GM18861 (cell line): Measurements from ENCODE around the gene TSC22D1.
"Not testable (repeated sequence)": the region's sequence is repeated elsewhere in the genome, so short reads cannot be mapped to it uniquely, and the experiment has no call there.

Experiments
- ATAC-seq: cut with Tn5 transposase; IDR thresholded peaks from one replicate; pipeline ENCODE4 v1.9.1; 2021; ENCODE audit not compliant: unreplicated experiment

Gene TSC22D1

DNA sequence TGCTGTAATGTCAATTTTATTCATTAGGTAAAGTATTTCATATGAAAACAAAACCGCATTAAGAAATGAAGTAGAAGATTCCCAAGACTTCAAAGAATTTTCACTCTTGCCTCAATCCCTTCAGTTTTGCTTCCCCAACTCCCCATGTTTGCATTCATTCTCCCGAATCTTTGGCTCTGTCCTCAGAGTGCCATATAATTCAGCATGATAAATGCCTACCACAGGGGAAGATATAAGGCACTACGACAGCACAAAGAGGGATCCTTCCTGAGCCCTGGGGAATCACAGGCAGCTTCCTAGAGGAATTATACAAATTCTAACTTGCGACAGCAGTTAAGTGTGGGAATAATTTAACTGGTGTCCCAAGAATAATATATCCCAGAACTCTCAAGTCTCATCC, 68.5 kb downstream of the TSC22D1 start:
- no peak for ATAC-seq

DNA sequence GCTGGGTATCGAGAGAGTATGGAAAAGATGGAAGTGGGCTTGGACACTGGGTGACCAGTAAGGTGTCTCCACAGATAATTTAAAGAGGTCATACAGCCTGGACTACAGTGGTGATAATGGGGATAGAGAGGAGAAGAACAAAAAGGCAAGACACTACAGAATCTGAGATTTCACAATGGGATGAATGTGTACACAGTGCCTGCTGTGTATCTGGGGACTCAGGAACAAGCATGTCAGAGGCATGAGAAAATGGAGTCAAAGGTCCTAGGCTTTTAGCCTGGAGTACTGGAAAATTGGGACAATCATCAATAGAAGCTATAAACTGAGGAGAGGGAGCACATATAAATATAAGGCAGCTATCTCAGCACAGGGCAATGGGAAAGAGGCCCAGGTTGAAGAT, 69.4 kb downstream of the TSC22D1 start:
- no peak for ATAC-seq

DNA sequence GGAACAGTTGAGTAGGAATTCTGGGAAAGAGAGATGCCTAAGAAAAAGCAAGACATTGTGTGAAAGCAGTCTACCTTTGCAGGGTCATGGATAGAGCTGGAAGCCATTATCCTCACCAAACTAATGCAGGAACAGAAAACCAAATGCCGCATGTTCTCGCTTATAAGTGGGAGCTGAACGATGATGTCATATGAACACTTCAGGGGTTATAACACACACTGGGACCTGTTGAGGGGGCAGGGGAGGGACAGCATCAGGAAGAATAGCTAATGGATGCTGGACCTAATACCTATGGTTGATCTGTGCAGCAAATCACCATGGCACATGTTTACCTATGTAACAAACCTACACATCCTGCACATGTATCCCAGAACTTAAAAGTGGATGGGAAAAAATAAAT, 69.9 kb downstream of the TSC22D1 start:
- ATAC-seq: no peak

DNA sequence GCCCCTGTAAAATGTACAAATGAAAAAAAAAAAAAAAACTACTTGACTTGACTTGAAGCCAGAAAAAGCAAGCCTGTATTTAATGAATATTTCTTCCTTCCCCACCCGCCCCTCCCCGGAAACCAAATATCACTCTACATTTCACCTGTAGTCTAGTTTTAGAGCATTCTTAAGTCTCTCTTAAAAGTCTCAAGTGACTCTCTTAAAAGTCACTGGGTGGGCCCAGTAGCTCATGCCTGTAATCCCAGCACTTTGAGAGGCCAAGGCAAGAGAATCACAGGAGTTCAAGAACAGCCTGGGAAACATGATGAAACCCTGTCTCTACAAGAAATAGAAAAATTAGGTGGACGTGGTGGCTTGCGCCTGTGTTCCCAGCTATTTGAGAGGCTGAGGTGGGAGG, 72.0 kb downstream of the TSC22D1 start:
- ATAC-seq: no peak

DNA sequence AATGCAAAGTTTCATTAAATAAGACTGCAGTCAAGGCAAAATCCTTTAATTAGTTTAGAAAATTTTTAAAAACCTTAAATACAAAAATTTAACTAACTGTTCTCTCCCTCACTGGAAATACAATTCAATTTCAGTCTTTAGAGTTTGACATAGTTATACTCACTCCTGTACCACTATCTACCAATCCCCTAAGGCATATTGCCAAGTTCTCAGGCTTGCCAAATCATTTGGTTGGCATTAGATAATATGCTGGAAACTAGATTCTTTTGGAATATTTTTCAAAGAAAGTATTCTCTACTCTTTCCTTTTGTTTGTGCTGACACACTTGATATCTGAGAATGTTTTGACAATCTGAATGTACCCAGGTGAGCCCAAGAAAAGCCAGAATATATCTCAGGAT, 77.2 kb downstream of the TSC22D1 start:
- ATAC-seq: no peak

DNA sequence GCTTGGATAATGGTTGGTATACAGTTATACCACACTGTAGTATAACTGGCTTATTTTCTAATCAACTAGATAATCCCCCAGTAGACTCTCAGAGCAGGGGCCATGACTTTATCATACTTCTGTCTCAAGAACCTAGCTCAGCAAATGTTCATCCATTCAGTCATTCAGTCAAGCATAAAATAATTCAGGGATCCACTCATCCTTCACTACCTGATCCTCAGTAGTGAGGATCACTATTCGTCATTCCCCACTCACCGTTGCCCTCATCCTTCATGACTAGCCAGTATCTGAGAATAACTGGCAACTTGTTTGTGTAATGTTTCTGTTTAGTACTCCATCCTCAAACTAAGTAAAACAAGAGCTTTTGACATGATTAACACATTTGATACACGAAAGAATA, 77.6 kb downstream of the TSC22D1 start:
- ATAC-seq: no peak

DNA sequence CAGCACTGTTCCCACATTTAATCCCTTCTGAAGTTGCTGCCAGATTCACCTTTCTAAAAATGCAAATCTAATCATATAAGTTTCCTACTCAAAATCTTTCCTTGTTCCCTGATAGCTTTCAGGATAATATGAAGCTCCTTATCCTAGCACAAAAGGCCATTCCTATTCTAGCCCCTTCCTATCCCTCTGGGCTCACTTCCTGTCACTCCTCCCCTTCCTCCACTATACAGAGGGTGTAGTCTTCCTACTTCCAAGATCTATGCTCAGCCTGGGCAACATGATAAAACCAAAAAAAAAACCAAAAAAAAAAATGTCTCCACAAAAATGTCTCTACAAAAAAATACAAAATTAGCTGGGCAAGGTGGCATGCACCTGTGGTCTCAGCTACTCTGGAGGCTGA, 78.3 kb downstream of the TSC22D1 start:
- ATAC-seq: no peak

DNA sequence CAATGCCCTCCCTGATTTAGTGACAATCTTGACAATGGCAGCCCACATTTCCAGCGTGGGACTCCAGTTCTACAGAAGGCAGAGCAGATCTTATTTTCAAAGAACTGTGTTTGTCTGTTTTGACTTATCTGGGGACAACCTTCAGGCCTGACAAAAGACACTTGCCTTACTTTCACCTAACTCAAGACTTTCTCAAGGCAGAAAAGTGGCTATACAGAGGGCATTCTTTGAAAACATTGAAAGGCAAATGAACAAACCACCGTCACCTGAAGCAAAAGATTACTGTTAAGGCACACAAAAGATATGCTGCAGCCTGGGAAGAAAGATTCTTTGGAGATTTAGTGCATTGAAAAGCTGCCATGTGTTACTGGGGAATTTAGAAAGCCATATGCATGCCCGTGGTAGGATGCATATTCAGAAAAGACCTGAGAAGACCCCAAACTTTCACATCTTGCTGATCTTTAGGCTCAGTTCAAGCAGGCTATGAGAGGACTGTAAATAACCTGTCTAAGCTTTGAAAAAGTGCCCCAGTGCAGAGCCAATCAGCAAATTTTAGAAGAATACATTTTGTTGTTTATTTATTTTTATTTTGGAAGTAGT, 82.8 kb downstream of the TSC22D1 start:
- ATAC-seq: no peak

DNA sequence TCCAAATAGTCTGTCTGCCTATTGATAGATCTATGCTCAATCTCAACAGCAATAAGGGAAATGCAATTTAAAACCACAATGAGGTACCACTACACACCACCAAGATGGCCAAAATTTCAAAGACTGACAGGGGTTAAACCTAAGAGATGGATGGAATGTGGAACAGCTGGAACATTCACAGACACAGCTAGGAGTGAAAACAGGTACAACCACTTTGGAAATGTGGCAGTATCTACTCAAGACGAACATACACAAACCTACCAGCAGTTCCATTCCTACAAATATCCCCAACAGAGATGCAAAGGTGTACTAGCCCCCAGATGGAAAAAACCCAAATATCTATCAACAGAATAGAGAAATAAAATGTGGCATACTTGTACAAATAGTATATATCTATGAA, 86.4 kb downstream of the TSC22D1 start:
- ATAC-seq: no peak

DNA sequence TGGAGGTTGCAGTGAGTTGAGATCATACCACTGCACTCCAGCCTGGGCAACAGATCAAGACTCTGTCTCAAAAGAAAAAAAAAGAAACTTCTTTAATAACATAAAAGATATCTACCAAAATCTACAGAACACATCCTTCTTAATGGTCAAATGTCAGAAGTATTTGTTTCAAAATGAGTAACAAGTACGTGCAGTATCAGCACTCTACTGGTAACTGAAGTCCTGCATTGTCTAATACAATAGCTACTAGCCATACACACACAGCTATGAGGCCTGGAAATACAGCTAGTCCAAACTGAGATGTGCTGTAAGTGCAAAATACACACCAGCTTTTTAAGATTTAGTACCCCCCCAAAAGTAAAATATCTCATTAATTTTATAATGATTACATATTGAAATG, 88.1 kb downstream of the TSC22D1 start:
- peak; percentile 80 for ATAC-seq

DNA sequence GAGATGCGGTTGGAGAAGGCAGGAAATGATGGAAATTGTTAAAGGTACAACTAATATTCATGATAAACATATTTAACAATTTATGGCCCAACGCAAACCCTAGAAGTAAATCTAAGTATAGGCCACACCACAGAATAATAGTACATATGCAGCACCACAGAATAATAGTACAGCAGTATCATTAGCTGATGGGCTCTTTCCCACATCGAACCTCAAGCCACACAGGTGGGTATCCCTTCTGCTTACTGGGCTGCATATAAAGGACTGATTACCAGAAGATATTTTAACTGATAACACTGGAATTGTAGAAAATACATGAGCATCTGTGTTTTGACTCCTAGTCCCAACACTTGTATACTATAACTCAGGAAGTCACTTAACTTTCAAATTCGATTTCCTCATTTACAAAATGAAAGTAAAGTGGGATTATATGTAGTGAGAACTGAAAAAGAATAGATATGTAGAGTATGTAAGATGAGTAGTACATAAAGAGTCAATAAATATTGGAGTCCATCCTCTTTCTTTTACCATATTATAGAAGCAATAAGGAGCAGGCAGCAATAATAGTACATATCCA, 91.5 kb downstream of the TSC22D1 start:
- ATAC-seq: no peak

DNA sequence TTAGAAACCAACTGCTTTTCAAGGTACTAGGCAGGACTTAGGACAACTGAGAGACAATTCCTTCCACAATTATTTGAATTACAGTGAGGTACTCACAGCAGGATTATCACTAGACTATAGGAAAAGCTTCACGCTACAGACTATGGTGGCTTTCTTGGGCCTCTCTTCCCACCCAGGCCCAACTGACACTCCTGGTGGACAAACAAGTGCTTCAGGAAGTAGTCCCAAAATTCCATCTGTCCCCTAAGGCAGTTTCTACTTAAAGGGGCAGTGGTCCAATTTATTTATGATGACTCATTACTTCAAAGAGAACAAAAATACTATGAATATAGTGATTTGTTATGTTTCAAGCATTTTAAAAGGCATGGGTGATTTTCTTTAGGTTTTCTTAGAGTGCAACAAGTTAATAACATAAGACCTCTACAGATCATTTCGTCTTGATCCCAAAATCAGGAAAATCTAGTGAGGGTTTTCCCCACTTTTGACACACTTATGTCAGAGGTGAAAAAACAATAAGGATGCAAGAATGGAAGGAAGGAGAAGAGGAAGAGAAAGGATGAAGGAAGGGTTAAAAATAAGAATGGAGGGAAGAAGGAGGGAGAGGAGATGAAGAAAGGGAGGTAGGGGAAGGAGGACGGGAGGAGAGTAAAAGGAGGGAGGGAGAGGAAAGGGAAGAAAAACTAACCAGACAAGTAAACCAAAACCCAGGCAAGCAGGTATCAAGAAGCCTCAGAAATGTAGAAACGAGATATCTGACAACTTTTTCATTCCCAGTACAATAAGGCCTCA, 101.8 kb downstream of the TSC22D1 start:
- no peak for ATAC-seq

DNA sequence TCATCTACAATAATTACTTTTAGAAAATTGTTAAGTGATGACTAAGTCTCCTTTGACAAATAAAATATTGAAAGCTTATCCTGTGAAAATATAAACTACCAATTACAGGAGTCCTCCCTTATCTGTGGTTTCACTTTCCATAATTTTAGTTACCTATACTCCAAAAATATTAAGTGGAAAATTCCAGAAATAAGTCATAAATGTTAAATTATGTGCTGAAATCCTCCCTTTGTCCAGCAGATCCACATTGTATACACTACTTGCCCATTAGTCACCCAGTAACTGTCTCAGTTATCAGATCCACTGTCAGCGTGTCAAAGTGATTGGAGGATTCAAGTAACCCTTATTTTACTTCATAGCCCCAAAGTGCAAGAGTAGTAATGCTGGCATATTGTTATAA, 104.4 kb downstream of the TSC22D1 start:
- no peak for ATAC-seq

DNA sequence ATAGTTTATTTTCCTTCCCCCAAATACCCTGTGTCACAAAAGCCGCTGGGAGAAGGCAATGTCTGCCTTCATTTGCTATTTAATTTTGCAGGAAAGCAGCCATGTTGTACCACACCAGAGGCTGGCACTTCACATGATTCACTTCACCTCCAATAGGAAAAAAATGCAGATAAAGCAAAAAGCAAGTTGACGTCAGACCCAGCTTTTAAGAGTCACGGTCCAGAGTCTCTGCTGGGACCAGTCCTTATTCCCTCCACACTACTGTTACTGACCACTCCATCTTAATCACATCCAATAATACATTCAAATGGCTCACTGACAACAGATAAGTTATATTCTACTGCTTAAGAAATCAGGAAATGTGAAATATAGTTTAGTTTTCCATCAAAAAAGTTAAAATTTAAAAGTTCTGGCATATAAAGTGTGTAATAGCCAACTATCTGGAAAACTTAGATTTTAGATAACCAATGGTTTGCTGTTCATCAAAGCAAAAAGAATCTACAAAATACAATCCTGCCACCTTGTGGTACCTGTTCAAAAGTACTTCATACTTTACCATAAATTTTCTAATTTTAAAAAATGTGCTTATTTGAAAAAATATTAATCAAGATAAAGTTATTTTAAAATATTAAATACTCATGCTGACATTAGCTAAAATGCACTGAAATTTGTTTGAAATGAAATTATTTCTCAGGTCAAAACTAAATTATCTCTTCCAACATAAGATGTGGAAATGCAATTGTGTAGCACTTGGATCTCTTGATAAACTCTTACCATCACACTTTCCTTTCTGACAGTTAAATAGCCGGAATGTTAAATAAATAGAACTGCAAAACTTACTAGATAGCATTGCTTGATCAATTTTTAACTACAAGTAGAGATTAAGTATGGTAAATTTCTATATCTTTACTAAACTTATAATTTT, 105.2 kb downstream of the TSC22D1 start:
- ATAC-seq: no peak

DNA sequence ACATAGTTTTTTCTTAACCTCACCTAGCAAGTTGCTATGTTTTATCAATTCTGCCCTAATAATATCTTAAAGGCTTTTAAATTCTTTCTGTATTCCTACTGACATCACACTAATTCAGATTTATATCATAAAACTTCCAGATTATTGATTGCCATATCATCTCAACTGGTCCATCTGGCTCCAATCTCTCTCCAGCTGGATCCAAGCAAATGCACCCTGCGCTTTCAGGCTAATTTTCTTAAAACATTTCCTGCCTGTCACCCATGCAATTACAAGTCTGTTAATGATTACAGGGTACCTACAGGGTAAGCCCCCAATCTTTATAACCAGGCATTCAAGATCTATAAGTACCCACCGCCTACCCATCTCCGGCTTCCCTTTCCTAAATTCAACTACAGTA, 107.3 kb downstream of the TSC22D1 start:
- ATAC-seq: no peak

DNA sequence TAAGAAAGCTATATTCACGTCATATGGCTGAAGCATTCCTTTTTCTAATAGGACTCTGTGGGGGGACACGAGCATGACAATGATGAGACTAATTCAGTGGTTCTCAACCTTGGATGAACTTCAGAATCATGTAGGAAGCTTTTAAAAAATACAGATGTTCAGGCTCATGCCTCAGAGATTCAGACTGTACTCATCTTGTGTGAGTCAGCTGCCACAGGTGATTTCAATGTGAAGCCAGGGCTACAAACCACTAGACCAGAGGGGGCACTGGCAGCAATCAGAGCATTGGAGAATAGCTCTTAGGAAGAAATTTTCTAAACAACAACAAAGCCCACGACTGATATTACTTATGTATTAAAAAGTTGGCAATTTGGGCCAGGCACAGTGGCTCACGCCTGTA, 110.8 kb downstream of the TSC22D1 start:
- ATAC-seq: no peak

DNA sequence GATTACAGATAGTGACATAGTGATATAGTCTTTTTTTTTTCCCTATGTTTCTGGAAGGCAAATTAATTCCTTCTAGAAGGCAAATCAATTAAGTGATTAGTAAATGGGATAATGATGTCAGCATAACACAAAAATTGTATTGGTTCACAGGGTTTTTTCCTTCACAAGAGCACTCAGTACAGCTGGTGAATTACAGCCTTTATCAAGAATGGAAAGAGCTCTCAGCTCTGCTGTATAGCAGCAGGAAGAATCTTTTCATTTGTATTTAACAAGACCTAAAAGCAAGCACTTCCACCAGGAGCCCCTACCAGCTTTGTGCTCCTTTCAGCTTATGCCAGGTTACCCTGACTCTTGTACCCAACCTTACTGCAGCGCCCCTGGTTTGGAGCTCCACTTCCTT, 111.7 kb downstream of the TSC22D1 start:
- ATAC-seq: no peak

DNA sequence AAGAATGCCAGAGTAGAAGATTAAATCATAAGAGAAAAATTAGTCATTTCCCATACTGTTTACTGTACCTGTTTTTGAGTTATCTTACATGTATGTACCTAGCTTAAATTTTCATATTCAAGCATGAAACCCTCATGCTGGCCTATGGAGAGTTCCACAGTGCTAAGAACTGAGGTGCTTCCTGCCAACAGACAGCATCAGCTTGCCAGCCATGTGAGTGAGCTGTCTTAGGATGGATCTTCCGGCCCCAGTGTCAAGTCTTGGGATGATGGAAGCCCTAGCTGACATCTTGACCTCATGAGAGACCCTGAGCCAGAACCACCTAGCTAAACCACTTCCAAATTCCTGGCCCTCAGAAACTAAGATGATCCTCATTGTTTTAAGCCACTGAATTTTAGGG, 112.4 kb downstream of the TSC22D1 start:
- no peak for ATAC-seq

DNA sequence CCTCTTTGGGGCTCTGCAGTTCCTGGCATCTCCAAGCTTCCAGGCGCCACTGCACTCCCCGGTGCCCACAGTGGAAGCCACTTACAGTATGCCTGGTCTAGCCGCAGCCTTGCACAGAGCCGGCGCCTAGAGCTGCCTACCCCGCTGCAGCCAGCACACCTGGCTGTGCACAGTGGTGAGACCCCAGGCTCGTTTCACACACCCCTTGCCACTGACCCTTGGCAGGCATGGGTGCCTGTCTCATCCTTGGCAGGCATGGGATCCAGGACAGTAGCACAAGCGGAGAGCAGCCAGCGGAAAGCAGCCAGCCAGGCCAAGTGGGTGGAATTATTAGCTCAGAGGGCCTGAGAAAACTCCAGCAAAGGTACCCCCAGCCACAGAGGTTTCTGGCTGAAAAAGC, 116.5 kb downstream of the TSC22D1 start:
- no peak for ATAC-seq

DNA sequence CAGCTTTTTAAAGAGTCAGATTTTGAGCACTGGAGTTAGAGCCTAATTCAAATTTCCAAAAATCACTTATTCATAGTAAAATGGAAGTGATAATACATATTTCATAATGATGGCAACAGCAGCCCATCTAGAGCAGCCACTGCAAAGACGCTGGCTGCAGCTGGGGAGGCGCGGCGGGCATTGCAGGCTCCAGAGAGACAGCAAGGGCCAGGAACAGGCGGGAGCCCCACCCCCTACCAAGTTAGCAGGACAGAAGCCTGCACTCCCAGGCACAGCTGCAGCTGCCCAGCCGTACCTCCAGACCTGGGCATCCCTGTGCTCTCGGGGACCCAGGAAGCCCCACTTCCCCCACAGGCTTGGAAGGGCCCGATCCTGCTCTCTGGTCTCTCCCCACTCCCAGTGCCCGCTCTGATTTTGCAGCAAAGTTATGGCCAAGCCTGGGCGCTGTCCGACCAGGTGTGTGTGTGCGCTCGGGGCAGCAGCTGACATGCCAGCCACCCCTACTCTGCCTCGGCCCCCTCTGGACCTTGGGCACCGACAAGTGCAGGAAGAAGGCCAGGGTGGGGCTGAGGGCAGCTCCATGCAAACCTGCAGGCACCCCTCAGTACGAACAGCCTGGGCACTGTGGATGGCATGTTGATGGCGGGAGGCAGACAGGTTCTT, 117.7 kb downstream of the TSC22D1 start:
- ATAC-seq: no peak

DNA sequence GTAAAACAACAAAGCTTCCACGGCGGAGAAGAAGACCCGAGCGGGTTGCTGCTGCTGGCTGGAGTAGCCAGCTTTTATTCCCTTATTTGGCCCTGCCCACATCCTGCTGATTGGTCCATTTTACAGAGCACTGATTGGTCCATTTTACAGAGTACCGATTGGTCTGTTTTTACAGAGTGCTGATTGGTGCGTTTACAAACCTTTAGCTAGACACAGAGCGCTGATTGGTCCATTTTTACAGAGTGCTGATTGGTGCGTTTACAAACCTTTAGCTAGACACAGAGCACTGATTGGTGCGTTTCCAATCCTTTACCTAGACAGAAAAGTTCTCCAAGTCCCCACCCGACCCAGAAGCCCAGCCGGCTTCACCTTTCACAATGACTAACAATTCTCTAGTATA, 119.9 kb downstream of the TSC22D1 start:
- not testable (repeated sequence) for ATAC-seq
